ENCODE data around the gene RPL10A.

- TF ChIP-seq CTCF (IDR thresholded peaks at IDR 0.05; ENCODE audit: control extremely low read depth in 1 of 3, insufficient read depth in 1 of 3, low read depth in 1 of 3, low read length in 3 of 3) (no peak), RNF2 (IDR thresholded peaks at IDR 0.05; ENCODE audit: borderline replicate concordance, low read depth, low read length, missing control alignments, poor library complexity, severe bottlenecking) (no peak), RAD21 (IDR thresholded peaks at IDR 0.05 in 1 of 2, conservative IDR thresholded peaks at IDR 0.05 in 1 of 2; ENCODE audit: low read depth in 2 of 2, low read length in 2 of 2) (no peak), POLR2A (IDR thresholded peaks at IDR 0.05; ENCODE audit: control extremely low read depth in 1 of 2, low read depth in 2 of 2, low read length in 2 of 2) (peak in 1 of 2 experiments; percentile 34; a peak in 2 of 3 replicates)
Measured at GRCh38 chr6:35469751-35470662, 1.8 kb downstream of the RPL10A start.

All from H1 (cell line).